PC-9 (cell line): ENCODE measurements around the gene C11orf52. TPM values are rescaled to one million over a fixed set of nuclear protein-coding genes. Genes with fewer than 3 reads are reported as not detected.
A peak's percentile ranks its signal among the peaks of the same experiment; 100 is the strongest.

ENCODE experiments used
- BruUV-seq: library from RNA; stranded (reverse); fragments of 400-500 nt; replicated peaks from 2 replicates; lab custom pipeline; 2021; lab: Mats Ljungman, UMichigan
- CTCF ChIA-PET: fragments of 300-600 bp; sonication (Branson Sonifier 250); formaldehyde crosslinking; loops from one replicate; lab custom pipeline; 2022; ENCODE audit warnings: antibody characterized with exemption; lab: Charles Lee
- POLR2A ChIA-PET: fragments of 300-600 bp; sonication (Branson Sonifier 250); formaldehyde crosslinking; loops from one replicate; lab custom pipeline; 2022; ENCODE audit warnings: antibody characterized with exemption; ENCODE audit not compliant: unreplicated experiment; lab: Charles Lee
- DNase-seq, 2 experiments: peaks; one replicate each; pipeline versions ENCODE4 v3.0.0 to v3.0.0-alpha.2; 2015 to 2022; ENCODE audit warnings: mixed read lengths in 1 of 2
- H2AFZ ChIP-seq: fragments of 200-600 bp; sonication (generic); 2 replicates; pipeline ENCODE4 v1.8.1; 2017; ENCODE audit warnings: antibody characterized with exemption
- H3F3A ChIP-seq: fragments of 200-600 bp; sonication (generic); 2 replicates; pipeline ENCODE4 v1.8.1; 2017; ENCODE audit warnings: antibody characterized with exemption, mild to moderate bottlenecking, low read depth; ENCODE audit not compliant: insufficient read depth
- H3K27ac ChIP-seq: fragments of 200-600 bp; sonication (generic); 2 replicates; pipeline ENCODE4 v1.6.1; 2016; ENCODE audit warnings: mixed run types
- H3K27me3 ChIP-seq: fragments of 200-600 bp; sonication (generic); 2 replicates; pipeline ENCODE4 v1.6.1; 2016; ENCODE audit warnings: low read depth, mixed run types; ENCODE audit not compliant: insufficient read depth
- H3K36me3 ChIP-seq: fragments of 200-600 bp; sonication (generic); 2 replicates; pipeline ENCODE4 v1.6.1; 2016; ENCODE audit warnings: low read depth, mixed run types
- H3K4me1 ChIP-seq: fragments of 200-600 bp; sonication (generic); replicated peaks from 2 replicates; pipeline ENCODE4 v1.6.1; 2016; ENCODE audit warnings: mixed run types; ENCODE audit not compliant: insufficient read depth
- H3K4me2 ChIP-seq: fragments of 200-600 bp; sonication (generic); 2 replicates; pipeline ENCODE4 v1.6.1; 2017; ENCODE audit warnings: mixed run types
- H3K4me3 ChIP-seq: fragments of 200-600 bp; sonication (generic); 2 replicates; pipeline ENCODE4 v1.6.1; 2016; ENCODE audit warnings: mixed run types
- H3K79me2 ChIP-seq: fragments of 200-600 bp; sonication (generic); 2 replicates; pipeline ENCODE4 v1.6.1; 2017; ENCODE audit warnings: low read depth, mixed run types
- H3K9me2 ChIP-seq: fragments of 200-600 bp; sonication (generic); 2 replicates; pipeline ENCODE4 v1.8.1; 2017; ENCODE audit warnings: mild to moderate bottlenecking; ENCODE audit not compliant: insufficient read depth
- H3K9me3 ChIP-seq: fragments of 200-600 bp; sonication (generic); 2 replicates; pipeline ENCODE4 v1.8.1; 2016; ENCODE audit warnings: low read depth; ENCODE audit not compliant: insufficient read depth
- H4K20me1 ChIP-seq: fragments of 200-600 bp; sonication (generic); 2 replicates; pipeline ENCODE4 v1.8.1; 2017; ENCODE audit not compliant: insufficient read depth
- EZH2 ChIP-seq: fragments of 200-600 bp; sonication (generic); IDR thresholded peaks from 2 replicates; pipeline ENCODE4 v1.8.0; 2017; ENCODE audit warnings: antibody characterized with exemption, low read depth
- intact Hi-C: fragments of 100-400 bp; cut with micrococcal nuclease; formaldehyde crosslinking; loops from one replicate; pipeline ENCODE4 v1.10.0; 2022; ENCODE audit not compliant: unreplicated experiment
- total RNA-seq: library from RNA; stranded (reverse); gene quantifications from 2 replicates; pipeline ENCODE4 v1.2.3, GENCODE V29; 2021
- TF ChIP-seq, protein P1 (sequence below): fragments of 200-600 bp; sonication (generic); conservative IDR thresholded peaks from 2 replicates; pipeline ENCODE4 v1.6.1; 2017; ENCODE audit warnings: mixed run types, antibody characterized with exemption, mild to moderate bottlenecking, moderate library complexity

Gene C11orf52
- total RNA-seq, 1 experiment from 2014 or later, result 6.4 TPM

DNA sequence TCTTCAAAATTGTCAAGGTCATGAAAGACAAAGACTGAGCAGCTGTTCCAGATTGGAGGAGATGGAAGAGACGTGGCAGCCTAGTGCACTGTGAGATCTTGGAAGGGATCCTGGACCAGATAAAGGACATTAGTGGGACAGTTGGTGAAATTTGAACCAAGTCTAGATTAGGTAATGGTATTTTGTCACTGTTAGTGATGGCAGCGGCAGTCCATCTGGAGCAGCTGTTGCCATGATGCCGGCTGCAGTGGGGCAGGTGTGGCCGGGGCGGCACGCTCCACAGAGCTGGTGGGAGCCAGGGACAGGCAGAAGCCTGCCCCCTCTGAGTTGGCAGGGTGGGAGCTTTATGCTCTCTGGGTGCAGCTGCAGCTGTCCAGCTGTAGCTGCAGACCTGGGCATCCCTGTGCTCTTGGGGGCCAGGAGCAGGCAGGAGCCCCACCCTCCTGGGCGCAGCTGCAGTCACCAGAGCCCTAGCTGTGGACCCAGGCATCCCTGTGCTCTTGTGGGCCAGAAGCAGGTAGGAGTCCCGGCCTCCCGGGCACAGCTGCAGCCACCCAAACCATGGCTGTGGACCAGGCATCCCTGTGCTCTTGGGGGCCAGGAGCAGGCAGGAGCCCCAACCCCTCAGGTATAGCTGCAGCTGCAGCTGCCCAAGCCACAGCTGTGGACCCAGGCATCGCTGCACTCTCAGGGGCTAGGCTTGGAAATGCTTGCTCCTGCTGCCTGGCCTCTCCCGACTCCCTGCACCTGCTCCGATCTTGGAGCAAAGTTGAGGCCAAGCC is 39.1 kb downstream of the C11orf52 start:
- TF ChIP-seq EZH2, result no peak
- TF ChIP-seq, protein P1, sequence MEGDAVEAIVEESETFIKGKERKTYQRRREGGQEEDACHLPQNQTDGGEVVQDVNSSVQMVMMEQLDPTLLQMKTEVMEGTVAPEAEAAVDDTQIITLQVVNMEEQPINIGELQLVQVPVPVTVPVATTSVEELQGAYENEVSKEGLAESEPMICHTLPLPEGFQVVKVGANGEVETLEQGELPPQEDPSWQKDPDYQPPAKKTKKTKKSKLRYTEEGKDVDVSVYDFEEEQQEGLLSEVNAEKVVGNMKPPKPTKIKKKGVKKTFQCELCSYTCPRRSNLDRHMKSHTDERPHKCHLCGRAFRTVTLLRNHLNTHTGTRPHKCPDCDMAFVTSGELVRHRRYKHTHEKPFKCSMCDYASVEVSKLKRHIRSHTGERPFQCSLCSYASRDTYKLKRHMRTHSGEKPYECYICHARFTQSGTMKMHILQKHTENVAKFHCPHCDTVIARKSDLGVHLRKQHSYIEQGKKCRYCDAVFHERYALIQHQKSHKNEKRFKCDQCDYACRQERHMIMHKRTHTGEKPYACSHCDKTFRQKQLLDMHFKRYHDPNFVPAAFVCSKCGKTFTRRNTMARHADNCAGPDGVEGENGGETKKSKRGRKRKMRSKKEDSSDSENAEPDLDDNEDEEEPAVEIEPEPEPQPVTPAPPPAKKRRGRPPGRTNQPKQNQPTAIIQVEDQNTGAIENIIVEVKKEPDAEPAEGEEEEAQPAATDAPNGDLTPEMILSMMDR, result no peak
- ChIA-PET POLR2A (no interaction called here), CTCF (no interaction called here)
- intact Hi-C loops, result no loop called here
- no peak overlapping the region for H3K4me2 ChIP-seq
- H3K36me3 ChIP-seq, result no peaks in the 10 kb centered on the region
- peaks cover 9% of the 10 kb centered on the region; the same call in 1 of the 2 replicates for H3F3A ChIP-seq
- H3K27ac ChIP-seq, result no peak overlapping the region
- no peak overlapping the region for H2AFZ ChIP-seq
- no peaks in the 10 kb centered on the region for H3K9me2 ChIP-seq
- no peaks in the 10 kb centered on the region for H3K79me2 ChIP-seq
- no TSS peak for BruUV-seq
- peaks cover 8% of the 10 kb centered on the region for H3K4me1 ChIP-seq
- no peaks in the 10 kb centered on the region for H4K20me1 ChIP-seq
- no peak for DNase-seq
- no peak overlapping the region for H3K4me3 ChIP-seq
- no peaks in the 10 kb centered on the region for H3K9me3 ChIP-seq
- no peaks in the 10 kb centered on the region for H3K27me3 ChIP-seq

DNA sequence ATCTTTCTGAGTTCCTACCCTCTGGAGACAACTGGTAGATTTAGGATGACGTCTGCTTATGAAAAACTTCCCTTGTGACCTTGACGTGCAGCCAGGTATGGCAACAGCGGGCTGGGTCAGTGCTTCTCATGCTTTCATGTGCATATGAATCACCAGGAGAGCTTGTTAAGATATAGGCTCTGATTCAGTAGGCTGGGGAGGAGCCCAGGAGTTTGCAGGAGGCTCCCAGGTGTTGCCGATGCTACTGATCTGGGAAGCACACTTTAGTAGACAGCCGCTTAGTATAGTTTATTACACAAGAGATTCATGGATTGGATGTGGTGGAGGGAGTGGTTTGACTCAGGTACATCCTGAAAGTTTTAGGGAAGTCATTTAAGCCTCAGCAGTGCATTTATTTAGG is 42.2 kb downstream of the C11orf52 start:
- no peaks in the 10 kb centered on the region for H3K9me3 ChIP-seq
- H3K4me2 ChIP-seq, result peak overlapping the region; percentile 23
- H3K36me3 ChIP-seq, result no peaks in the 10 kb centered on the region
- ChIA-PET POLR2A (interaction anchor here (0.6 kb wide), 1 partner anchor 19 kb away, joined by 8 read pairs; no protein-coding TSS in a partner anchor), CTCF (no interaction called here)
- H3K27me3 ChIP-seq, result no peaks in the 10 kb centered on the region
- H2AFZ ChIP-seq, result no peak overlapping the region
- H3K4me3 ChIP-seq, result no peak overlapping the region
- peaks cover 8% of the 10 kb centered on the region for H3K4me1 ChIP-seq
- no peaks in the 10 kb centered on the region for H3K79me2 ChIP-seq
- TF ChIP-seq EZH2, result no peak
- TF ChIP-seq, protein P1, result no peak
- H3K27ac ChIP-seq, result no peak overlapping the region; the same call in 1 of the 2 replicates
- H4K20me1 ChIP-seq, result no peaks in the 10 kb centered on the region
- H3K9me2 ChIP-seq, result no peaks in the 10 kb centered on the region
- H3F3A ChIP-seq, result peaks cover 9% of the 10 kb centered on the region; the same call in 1 of the 2 replicates
- BruUV-seq, result no TSS peak
- intact Hi-C loops, result no loop called here
- peak; percentile 36 to 87 for DNase-seq

DNA sequence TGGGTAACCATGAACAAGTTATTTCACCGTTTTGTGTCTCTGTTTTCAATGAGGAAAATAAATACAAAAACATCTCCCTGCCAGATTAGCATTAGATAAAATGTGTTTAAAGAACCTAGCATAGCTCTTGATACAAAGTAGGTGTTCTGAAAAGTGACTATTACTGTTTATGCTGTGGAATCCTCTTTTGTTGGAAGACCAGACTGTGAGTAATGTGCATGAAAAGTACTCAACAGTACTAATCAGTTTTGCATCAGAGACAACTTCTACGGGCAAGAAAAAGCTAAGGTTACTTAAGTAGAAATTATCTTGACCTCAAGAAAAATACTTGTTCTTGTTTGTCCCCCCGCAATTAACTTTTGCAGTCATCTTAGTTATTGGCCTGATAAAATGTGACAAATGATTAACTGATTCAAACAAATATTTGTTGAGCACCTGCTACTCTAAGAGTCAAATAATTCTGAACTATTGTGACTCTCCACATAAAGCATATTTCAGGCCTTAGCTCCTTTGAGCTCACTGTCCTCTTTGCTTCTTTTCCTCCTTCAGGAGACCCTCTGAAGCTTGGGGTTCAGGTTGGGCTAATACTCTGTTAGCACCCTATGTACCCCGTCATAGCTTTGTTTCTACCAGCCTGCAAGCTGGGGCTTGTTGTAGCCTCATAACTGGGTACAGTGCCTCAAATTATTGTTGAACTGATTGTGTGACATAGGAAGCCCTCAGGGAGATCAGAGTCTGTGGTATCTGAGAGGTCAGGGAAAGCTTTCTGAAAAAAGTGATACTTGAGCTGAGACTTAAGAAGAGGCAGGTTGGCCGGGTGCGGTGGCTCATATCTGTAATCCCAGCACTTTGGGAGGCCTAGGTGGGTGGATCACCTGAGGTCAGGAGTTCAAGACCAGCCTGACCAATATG is 42.9 kb downstream of the C11orf52 start:
- ChIA-PET POLR2A (interaction anchor here (0.6 kb wide), 1 partner anchor 18 kb away, joined by 8 read pairs; no protein-coding TSS in a partner anchor), CTCF (no interaction called here)
- Histone ChIP-seq H3K27me3 (no peaks in the 10 kb centered on the region), H3K27ac (no peak overlapping the region), H3K4me1 (peaks cover 8% of the 10 kb centered on the region), H3K9me2 (no peaks in the 10 kb centered on the region), H3K79me2 (no peaks in the 10 kb centered on the region), H4K20me1 (no peaks in the 10 kb centered on the region), H3F3A (peaks cover 9% of the 10 kb centered on the region; the same call in 1 of the 2 replicates), H3K9me3 (no peaks in the 10 kb centered on the region), H2AFZ (no peak overlapping the region), H3K4me2 (peak overlapping the region; percentile 23), H3K4me3 (no peak overlapping the region), H3K36me3 (no peaks in the 10 kb centered on the region)
- BruUV-seq, result no TSS peak
- TF ChIP-seq, protein P1, result no peak
- TF ChIP-seq EZH2, result no peak
- DNase-seq, result no peak
- intact Hi-C loops, result no loop called here
